ENCODE results near the gene ARHGEF17. TPM values are rescaled to one million over a fixed set of nuclear protein-coding genes. Genes with fewer than 3 reads are reported as not detected.
"Not testable (repeated sequence)": the region's sequence is repeated elsewhere in the genome, so short reads cannot be mapped to it uniquely, and the experiment has no call there.

ARHGEF17 gene
- total RNA-seq, 2 experiments from 2014 or later, result not detected

DNA sequence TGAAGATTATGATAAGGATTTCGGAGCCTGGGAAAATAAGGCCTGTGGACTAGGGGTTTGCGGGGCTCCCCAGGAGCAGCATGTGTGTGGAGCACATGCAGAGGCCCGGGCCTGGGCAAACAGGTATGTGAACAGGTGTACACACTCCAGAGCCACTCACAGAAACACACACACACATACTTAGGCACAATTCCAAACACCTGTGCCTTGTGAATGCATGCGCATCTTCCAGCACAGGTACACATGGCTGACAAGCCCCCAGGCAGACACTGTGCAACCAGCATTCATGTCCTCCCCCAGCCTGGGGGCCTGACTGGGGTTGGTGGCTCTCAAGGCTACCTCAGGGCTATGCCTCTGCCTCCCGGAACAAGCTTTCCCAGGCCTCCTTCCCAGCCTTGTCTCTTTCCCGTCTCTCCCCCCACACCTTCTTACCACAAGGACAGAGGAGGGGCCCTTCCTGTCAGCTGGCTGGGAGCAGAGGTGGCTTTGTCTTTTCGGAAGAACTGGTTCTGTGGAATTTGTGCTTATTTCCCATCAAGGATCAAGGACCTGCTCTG, 38.5 kb upstream of the ARHGEF17 start:
- no peak overlapping the region for H3K27ac Mint-ChIP-seq
- CTCF ChIA-PET, result interaction anchor here (1.2 to 1.7 kb wide), 3 partner anchors 18 to 21 kb away, joined by 4 read pairs; no protein-coding TSS in a partner anchor
- no peak for DNase-seq
- no peaks in the 10 kb centered on the region for H3K9me3 Mint-ChIP-seq (ENCODE audit: low read depth)
- H3K4me3 Mint-ChIP-seq, result no peak overlapping the region
- peaks cover 9% of the 10 kb centered on the region for H3K4me1 Mint-ChIP-seq
- H3K36me3 Mint-ChIP-seq, result no peaks in the 10 kb centered on the region
- H3K27me3 Mint-ChIP-seq, result peaks cover 36% of the 10 kb centered on the region
- no peak for ATAC-seq

DNA sequence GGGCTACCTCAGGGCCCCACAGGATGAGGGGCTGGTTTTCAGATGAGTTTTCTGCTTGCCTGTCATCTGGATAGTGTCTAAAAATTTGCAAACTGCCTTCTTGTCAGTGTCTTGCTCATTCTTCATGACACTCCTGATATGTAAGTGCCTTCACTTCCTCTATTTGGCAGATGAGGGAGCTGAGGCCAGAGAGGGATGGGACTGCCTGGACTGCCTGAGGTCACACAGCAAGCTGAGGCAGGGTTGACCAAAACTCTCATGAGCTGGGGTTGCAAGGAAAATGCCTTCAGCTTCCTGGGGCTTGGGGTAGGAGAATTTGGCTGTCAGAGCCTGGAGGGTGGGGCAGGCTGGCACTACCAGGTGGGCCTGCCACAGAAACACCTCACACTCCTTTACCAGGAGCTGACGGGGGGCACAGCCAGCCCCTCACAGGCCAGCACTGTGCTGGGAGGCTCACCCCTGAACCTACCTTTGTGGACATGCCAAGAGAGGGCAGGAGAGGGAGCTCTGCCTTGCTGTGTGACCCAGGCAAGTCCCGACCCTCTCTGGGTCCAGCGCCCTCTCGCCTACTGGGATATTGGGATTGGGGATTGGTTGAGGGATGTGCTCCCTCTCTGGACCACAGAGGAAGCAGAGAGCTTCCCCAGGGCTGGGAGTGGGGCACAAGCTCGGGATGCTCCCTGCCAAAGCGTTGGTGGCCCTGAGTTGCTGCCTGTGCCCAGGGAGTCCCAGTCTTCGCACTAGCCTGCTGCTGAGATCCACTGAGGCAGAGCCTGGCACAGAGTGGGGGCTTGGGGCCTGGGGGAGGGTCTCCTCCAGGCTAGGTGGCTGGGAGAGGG, 37.8 kb upstream of the ARHGEF17 start:
- no peak overlapping the region for H3K4me3 Mint-ChIP-seq
- CTCF ChIA-PET, result interaction anchor here (1.2 to 1.7 kb wide), 3 partner anchors 17 to 20 kb away, joined by 4 read pairs; no protein-coding TSS in a partner anchor
- no peak for DNase-seq
- no peak for ATAC-seq
- peaks cover 33% of the 10 kb centered on the region for H3K27me3 Mint-ChIP-seq
- H3K4me1 Mint-ChIP-seq, result peaks cover 9% of the 10 kb centered on the region
- H3K9me3 Mint-ChIP-seq (ENCODE audit: low read depth), result no peaks in the 10 kb centered on the region
- no peak overlapping the region for H3K27ac Mint-ChIP-seq
- no peaks in the 10 kb centered on the region for H3K36me3 Mint-ChIP-seq

DNA sequence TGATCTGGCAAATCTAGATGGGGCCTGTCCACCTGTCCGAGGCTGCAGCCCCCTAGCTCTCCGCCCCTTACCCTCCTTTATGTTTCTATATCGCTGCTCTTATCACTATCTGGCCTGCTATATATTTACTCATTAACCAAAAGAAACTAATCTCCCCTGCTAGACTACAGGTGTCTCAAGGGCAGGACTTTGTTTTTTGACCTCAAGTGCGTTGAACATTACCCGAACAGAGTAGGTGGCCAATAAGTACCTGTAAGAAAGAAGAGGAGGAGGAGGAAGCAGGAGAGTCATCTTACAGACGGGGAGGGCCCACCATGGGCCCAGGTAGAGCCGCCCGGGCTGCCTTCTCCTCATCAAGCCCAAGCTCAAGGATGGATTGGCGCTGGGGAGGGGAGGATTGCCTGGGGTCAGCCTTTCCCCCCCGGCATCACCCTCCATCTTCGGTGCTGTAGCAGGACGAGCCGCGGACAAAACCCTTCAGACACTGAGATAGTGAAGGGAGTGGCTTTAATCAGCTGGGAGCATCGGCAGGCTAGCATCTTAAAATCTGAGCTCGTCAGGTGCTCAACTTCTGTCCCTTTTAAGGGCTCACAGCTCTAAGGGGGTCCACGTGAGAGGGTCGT, 37.1 kb upstream of the ARHGEF17 start:
- ATAC-seq, result no peak
- no peak overlapping the region for H3K4me3 Mint-ChIP-seq
- CTCF ChIA-PET, result interaction anchor here (1.2 to 1.7 kb wide), 4 partner anchors 16 to 20 kb away, joined by 4 read pairs; no protein-coding TSS in a partner anchor
- H3K36me3 Mint-ChIP-seq, result no peaks in the 10 kb centered on the region
- no peaks in the 10 kb centered on the region for H3K9me3 Mint-ChIP-seq (ENCODE audit: low read depth)
- DNase-seq, result no peak
- no peak overlapping the region for H3K27ac Mint-ChIP-seq
- peaks cover 32% of the 10 kb centered on the region for H3K27me3 Mint-ChIP-seq
- H3K4me1 Mint-ChIP-seq, result peaks cover 9% of the 10 kb centered on the region

DNA sequence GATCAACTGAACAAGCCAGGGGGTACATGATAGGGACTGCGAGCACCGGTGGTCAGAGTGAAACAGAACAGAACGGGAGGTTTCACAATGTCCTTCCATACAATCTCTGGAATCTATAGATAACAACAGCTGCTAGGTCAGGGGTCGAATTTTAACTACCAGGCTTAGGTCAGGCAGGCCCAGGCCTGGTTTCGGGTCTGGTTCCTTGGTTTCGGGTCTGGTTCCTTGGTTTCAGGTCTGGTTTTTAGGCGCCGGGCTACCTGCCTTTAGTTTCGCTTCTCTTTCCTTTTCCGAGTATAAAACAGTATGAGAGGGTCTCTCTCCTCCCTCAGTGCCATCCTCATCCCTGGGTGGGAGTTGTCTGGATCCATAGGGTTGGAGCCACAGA, 36.6 kb upstream of the ARHGEF17 start:
- not testable (repeated sequence) for H3K9me3 Mint-ChIP-seq (ENCODE audit: low read depth); H3K27ac Mint-ChIP-seq; H3K4me3 Mint-ChIP-seq; H3K36me3 Mint-ChIP-seq; ATAC-seq; H3K4me1 Mint-ChIP-seq; DNase-seq
- H3K27me3 Mint-ChIP-seq, result peaks cover 30% of the 10 kb centered on the region
- CTCF ChIA-PET, result interaction anchor here (0.5 to 1.2 kb wide), 2 partner anchors 18 to 260 kb away, joined by 3 to 4 read pairs; no protein-coding TSS in a partner anchor

DNA sequence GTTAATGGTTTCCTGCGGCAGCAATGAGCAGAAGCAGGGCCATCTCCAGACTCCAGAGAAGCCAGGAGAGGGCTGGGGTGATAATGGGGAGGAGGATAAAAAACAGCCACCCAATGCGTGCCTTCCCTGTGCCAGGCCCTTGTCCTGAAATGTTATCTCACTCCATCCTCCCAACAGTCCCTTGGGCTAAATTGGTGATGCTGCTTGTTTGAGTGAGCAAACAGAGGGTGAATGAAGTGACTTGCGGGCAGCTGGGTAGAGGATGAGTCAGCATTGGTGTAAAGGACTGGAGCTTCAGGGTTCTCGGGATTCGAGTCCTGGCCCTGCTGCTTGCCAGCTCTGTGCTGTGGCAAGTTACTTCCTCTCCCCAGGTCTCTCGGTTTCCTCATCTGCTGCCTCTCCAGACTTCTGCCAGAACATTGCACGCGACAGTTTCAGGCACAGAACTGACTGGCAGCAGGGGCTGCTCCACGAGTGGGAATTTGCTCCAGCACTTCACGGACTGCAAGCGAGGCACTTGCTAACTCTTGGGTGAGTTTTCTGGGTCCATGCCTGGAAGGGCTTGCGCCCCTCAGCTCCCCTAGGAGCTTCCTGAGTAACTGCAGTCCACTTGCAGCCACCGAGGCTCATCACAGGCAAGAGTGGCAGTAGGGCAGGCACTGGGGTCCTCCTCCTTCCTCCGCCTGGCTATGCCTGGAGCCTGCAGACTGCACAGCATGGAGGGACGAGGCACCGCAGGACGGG, 36.0 kb upstream of the ARHGEF17 start, which contains the start of gene P2RY6:
Gene P2RY6, plus strand, starts transcription at position 403 of the 744 bp plus-strand sequence. CDS start 24,181 bp downstream, outside the sequence.
- no peak within 1 kb of the TSS for H3K27ac Mint-ChIP-seq
- peaks cover 9% of the 10 kb centered on the region for H3K4me1 Mint-ChIP-seq
- CTCF ChIA-PET, result interaction anchor here (0.5 to 1.2 kb wide), 2 partner anchors 17 to 259 kb away, joined by 3 to 4 read pairs; no protein-coding TSS in a partner anchor
- DNase-seq (no peak), ATAC-seq (no peak)
- no peak within 1 kb of the TSS for H3K4me3 Mint-ChIP-seq
- H3K9me3 Mint-ChIP-seq (ENCODE audit: low read depth), result no peaks in the 10 kb centered on the region
- H3K36me3 Mint-ChIP-seq, result no peaks in the 10 kb centered on the region
- H3K27me3 Mint-ChIP-seq, result peaks cover 28% of the 10 kb centered on the region

DNA sequence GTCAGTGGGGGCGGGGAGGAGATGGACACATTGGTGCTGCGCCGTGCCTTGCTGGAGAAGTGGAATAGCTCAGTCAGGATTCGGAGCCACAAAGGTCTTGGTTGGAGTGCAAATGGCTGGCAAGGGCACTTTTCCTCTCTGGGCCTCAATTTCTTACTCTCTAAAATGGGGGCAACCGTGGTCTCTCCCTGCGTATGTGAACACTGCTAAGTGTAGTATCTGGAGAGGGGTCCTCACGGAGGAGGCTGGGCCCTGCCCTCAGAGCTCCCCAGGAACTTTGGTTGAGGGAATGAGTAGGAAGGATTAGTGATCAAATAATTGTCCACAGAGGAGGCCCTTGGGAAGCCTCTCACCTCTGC, 35.4 kb upstream of the ARHGEF17 start:
- Mint-ChIP-seq H3K27me3 (peaks cover 32% of the 10 kb centered on the region), H3K9me3 (ENCODE audit: low read depth) (no peaks in the 10 kb centered on the region), H3K4me3 (no peak overlapping the region), H3K36me3 (no peaks in the 10 kb centered on the region), H3K4me1 (peaks cover 9% of the 10 kb centered on the region), H3K27ac (no peak overlapping the region)
- CTCF ChIA-PET, result no interaction called here
- no peak for DNase-seq
- no peak for ATAC-seq

DNA sequence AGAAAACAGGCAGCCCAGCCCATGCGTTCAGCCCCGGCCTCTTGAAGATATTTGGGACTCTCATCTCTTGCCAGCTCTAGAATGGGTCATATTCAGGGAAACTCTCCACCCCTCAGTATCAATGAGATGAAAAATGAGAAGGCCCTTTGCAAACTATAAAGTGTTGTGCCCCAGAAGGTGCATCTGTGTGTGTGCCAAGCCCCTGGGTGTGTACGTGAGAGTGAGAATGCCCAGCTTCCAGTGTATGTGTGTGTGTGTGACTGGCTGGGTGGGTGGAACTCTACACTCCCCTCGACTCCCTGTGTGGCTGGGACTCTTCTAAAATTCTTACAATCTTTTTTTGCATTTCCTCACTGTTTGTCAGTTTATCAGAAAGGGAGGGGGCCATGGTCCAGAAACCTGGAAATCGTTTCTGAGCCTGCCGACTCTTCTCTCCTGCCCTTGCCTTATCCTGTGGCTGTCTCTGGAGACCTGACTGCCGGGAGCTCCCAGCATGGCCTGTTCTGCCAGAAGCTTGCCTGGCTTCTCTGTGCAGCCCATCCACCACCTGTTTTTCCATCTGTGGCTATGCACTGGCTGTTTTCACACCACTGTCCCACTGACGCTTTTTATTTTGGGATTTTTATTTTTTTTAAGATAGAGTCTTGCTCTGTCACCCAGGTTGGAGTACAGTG, 34.7 kb upstream of the ARHGEF17 start:
- Mint-ChIP-seq H3K9me3 (ENCODE audit: low read depth) (no peaks in the 10 kb centered on the region), H3K4me1 (peaks cover 9% of the 10 kb centered on the region), H3K27ac (no peak overlapping the region), H3K27me3 (peaks cover 34% of the 10 kb centered on the region), H3K4me3 (no peak overlapping the region), H3K36me3 (no peaks in the 10 kb centered on the region)
- CTCF ChIA-PET, result interaction anchor here (0.6 to 1.1 kb wide), 3 partner anchors 64 to 186 kb away, joined by 3 read pairs; no protein-coding TSS in a partner anchor
- DNase-seq (no peak), ATAC-seq (no peak)

DNA sequence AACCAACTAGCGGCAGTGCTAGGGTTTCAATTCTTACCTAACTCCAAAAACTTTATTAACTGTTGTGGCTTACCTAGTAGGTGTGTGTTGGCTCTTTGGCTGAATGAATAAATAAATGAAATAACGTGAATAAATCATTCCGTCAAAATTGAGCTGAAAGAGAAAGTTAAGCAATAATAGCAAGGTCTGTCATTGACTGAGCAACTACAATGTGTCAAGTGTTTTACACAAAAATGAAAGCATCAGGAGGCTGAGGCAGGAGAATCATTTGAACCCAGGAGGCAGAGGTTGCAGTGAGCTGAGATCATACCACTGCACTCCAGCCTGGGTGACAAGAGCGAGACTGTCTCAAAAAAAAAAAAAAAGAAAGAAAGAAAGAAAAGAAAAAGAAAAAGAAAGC, 33.9 kb upstream of the ARHGEF17 start:
- ATAC-seq; H3K4me3 Mint-ChIP-seq; H3K9me3 Mint-ChIP-seq (ENCODE audit: low read depth); H3K27ac Mint-ChIP-seq; DNase-seq; H3K36me3 Mint-ChIP-seq; H3K4me1 Mint-ChIP-seq: not testable (repeated sequence)
- CTCF ChIA-PET, result interaction anchor here (0.6 to 1.2 kb wide), 6 partner anchors 15 to 185 kb away, joined by 3 read pairs; no protein-coding TSS in a partner anchor
- H3K27me3 Mint-ChIP-seq, result peaks cover 38% of the 10 kb centered on the region

DNA sequence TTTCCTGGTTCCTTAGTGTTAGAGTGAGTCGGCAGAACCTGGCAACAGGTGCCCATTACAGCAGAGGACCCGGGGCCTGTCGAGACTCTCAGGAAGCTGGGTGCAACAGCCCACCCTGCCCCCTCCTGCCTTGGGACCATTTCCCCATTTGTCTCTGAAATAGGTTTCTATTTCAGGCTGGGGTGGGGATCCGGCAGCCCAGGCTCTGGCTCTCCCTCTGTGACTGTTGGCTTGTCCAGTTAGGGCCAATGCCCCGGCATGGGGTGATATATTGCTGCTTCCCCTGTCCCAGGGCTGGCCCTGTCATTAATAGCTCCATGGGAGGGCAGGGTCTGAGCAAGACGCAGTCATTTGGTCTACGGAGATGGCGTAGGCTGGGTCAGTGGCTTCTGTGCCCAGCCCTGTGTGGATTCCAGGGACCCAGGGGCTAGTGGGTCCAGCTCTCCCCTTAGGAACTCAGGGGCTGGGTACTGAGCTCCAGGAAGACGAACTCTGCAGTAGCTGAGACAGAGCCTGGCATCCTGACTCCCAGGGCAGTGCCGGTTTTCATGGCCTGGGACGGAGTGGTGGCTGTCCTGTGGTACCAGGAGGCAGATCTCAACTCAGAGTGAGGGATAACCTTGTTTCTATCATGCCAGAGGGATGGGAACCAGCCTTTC, 33.2 kb upstream of the ARHGEF17 start:
- no peaks in the 10 kb centered on the region for H3K9me3 Mint-ChIP-seq (ENCODE audit: low read depth)
- H3K4me3 Mint-ChIP-seq, result no peak overlapping the region
- no peak for DNase-seq
- peaks cover 38% of the 10 kb centered on the region for H3K27me3 Mint-ChIP-seq
- H3K27ac Mint-ChIP-seq, result no peak overlapping the region
- CTCF ChIA-PET, result interaction anchor here (0.9 to 1.2 kb wide), 4 partner anchors 14 to 89 kb away, joined by 3 read pairs; no protein-coding TSS in a partner anchor
- ATAC-seq, result no peak
- H3K36me3 Mint-ChIP-seq, result no peaks in the 10 kb centered on the region
- H3K4me1 Mint-ChIP-seq, result peaks cover 9% of the 10 kb centered on the region

DNA sequence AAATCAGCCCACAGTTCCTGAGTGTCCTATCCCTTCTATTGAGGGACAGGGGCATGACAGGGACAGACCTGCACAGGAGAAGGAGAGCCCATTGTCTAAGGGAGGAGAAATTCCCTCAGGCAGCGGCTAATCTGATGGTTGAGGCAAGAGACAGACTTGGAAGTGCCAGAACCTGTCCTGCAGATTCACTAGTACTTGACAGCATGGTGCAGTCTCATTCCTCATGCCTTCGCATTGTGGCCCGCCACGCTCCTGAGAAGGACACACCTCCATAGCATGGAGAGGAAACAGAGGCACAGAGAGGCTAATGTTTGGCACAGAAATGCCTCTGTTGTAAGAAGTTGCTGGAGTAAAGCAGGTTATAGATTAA, 32.7 kb upstream of the ARHGEF17 start:
- Mint-ChIP-seq H3K4me1 (peaks cover 9% of the 10 kb centered on the region), H3K27ac (no peak overlapping the region), H3K27me3 (peaks cover 38% of the 10 kb centered on the region), H3K4me3 (no peak overlapping the region), H3K36me3 (no peaks in the 10 kb centered on the region), H3K9me3 (ENCODE audit: low read depth) (no peaks in the 10 kb centered on the region)
- no peak for DNase-seq
- CTCF ChIA-PET, result interaction anchor here (1.2 kb wide), 1 partner anchor 13 kb away, joined by 3 read pairs; no protein-coding TSS in a partner anchor
- ATAC-seq, result no peak

DNA sequence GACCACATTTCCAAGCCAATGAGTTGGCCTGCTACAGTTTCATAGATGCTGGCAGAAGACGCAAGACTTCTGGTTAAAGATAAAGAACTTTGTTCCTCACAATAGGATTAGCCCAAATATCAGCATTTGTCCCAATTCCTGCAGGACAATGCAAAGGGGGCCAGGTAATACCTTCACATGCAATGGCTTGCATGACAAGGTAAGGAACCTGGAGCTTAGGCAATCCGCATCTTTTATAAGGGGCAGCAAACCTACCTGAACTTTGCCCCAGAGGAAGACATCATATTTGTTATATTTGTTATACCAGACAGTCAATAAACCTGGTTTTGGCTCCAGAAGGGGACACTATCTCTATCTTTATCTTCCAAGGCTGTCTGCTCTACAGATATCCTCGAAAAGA, 30.6 kb upstream of the ARHGEF17 start:
- H3K4me3 Mint-ChIP-seq, result no peak overlapping the region
- peaks cover 21% of the 10 kb centered on the region for H3K4me1 Mint-ChIP-seq
- no peaks in the 10 kb centered on the region for H3K9me3 Mint-ChIP-seq (ENCODE audit: low read depth)
- CTCF ChIA-PET, result interaction anchor here (6.0 kb wide), 1 partner anchor 12 kb away, joined by 34 read pairs; no protein-coding TSS in a partner anchor
- DNase-seq (no peak), ATAC-seq (no peak)
- no peaks in the 10 kb centered on the region for H3K36me3 Mint-ChIP-seq
- H3K27me3 Mint-ChIP-seq, result peaks cover 35% of the 10 kb centered on the region
- H3K27ac Mint-ChIP-seq, result no peak overlapping the region

DNA sequence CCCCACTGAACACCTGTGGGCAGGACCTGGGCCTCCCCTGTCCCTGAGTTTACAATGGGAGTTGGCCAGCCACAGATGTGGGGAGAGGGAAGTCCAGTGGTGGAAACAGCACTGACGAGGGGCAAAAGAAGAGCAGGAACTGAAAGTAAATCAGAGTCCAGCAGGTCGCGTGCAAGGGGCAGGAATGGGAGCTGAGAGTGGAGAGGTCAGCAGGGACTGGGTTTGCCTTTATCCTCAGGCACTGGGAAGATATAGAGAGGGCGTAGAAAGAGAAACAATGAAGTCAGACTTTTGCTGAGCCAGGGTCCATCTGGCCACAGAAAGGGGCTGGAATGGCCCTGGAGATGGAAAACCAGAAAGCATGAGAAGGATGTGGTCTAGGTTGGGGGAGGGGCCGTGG, 27.4 kb upstream of the ARHGEF17 start:
- CTCF ChIA-PET, result interaction anchor here (6.0 kb wide), 1 partner anchor 9 kb away, joined by 34 read pairs; no protein-coding TSS in a partner anchor
- H3K27me3 Mint-ChIP-seq, result peaks cover 22% of the 10 kb centered on the region
- no peaks in the 10 kb centered on the region for H3K36me3 Mint-ChIP-seq
- DNase-seq (no peak), ATAC-seq (no peak)
- no peak overlapping the region for H3K4me3 Mint-ChIP-seq
- no peak overlapping the region for H3K27ac Mint-ChIP-seq
- no peaks in the 10 kb centered on the region for H3K9me3 Mint-ChIP-seq (ENCODE audit: low read depth)
- H3K4me1 Mint-ChIP-seq, result peaks cover 26% of the 10 kb centered on the region
